H1 (cell line): ENCODE results near the gene CFAP54. TPM values are rescaled to one million over a fixed set of nuclear protein-coding genes. Genes with fewer than 3 reads are reported as not detected.

Source experiments
- CTCF ChIA-PET: fragments of 300-600 bp; sonication (Branson Sonifier 250); formaldehyde crosslinking; loops from one replicate; lab custom pipeline; 2021; ENCODE audit not compliant: partially characterized antibody; lab: Charles Lee
- POLR2A ChIA-PET: fragments of 300-600 bp; sonication (Branson Sonifier 250); formaldehyde crosslinking; loops from one replicate; lab custom pipeline; 2021; ENCODE audit warnings: inconsistent platforms; ENCODE audit not compliant: partially characterized antibody; lab: Charles Lee
- DNase-seq, 2 experiments: peaks; one replicate each; pipeline versions ENCODE4 v3.0.0 to v3.0.0-alpha.2; 2010 to 2022; ENCODE audit warnings: low spot score in 2 of 2, low read depth in 1 of 2, mixed read lengths in 1 of 2
- FAIRE-seq: peaks from 2 replicates; lab custom pipeline; 2011; peaks lifted over from hg19 to GRCh38; lab: Jason Lieb, UNC
- H2AFZ ChIP-seq: 2 replicates; pipeline ENCODE4 v1.8.1; 2012; ENCODE audit warnings: low read length, inconsistent platforms
- H2AK5ac ChIP-seq: 2 replicates; pipeline ENCODE4 v1.6.1; 2013; ENCODE audit warnings: low read depth, low read length
- H2BK120ac ChIP-seq: replicated peaks from 2 replicates; pipeline ENCODE3; 2013; ENCODE audit warnings: low read depth, low read length, inconsistent platforms
- H2BK12ac ChIP-seq: 2 replicates; pipeline ENCODE4 v1.6.1; 2013; ENCODE audit warnings: low read depth, low read length
- H2BK15ac ChIP-seq: 2 replicates; pipeline ENCODE4 v1.6.1; 2013; ENCODE audit warnings: low read length
- H2BK20ac ChIP-seq: 2 replicates; pipeline ENCODE4 v1.6.1; 2013; ENCODE audit warnings: low read length
- H2BK5ac ChIP-seq: 2 replicates; pipeline ENCODE4 v1.6.1; 2013; ENCODE audit warnings: low read depth, low read length
- H3K14ac ChIP-seq: 2 replicates; pipeline ENCODE4 v1.6.1; 2013; ENCODE audit warnings: inconsistent platforms; ENCODE audit not compliant: insufficient read length
- H3K18ac ChIP-seq: 2 replicates; pipeline ENCODE4 v1.6.1; 2013; ENCODE audit warnings: low read length; ENCODE audit errors: extremely low read depth
- H3K23ac ChIP-seq: 2 replicates; pipeline ENCODE4 v1.6.1; 2013; ENCODE audit warnings: inconsistent platforms; ENCODE audit not compliant: insufficient read length
- H3K23me2 ChIP-seq: 2 replicates; pipeline ENCODE4 v1.6.1; 2013; ENCODE audit warnings: low read depth, low read length
- H3K27ac ChIP-seq: 2 replicates; pipeline ENCODE4 v1.6.1; 2011; ENCODE audit warnings: low read depth, low read length, inconsistent platforms
- H3K27me3 ChIP-seq, 4 experiments: replicated peaks in 1 of 4; 1 replicate in 1 of 4; 2 replicates in 3 of 4; pipeline versions ENCODE4 v1.6.1 to v1.8.1; 2011 to 2013; ENCODE audit warnings: low read length in 3 of 4, mild to moderate bottlenecking in 3 of 4, inconsistent platforms in 2 of 4, mixed read lengths in 2 of 4, moderate library complexity in 1 of 4; ENCODE audit not compliant: control insufficient read depth in 3 of 4, insufficient read depth in 3 of 4; ENCODE audit errors: extremely low read depth in 1 of 4
- H3K36me3 ChIP-seq, 4 experiments: 2 replicates each; pipeline versions ENCODE4 v1.6.1 to v1.8.1; 2011 to 2013; ENCODE audit warnings: mild to moderate bottlenecking in 4 of 4, low read length in 3 of 4, moderate library complexity in 2 of 4, control low read depth in 1 of 4, inconsistent platforms in 1 of 4; ENCODE audit not compliant: insufficient read depth in 4 of 4, control insufficient read depth in 2 of 4
- H3K4ac ChIP-seq: replicated peaks from 2 replicates; pipeline ENCODE3; 2013; ENCODE audit warnings: low read length, low read depth, mixed read lengths, inconsistent platforms; ENCODE audit not compliant: insufficient read length
- H3K4me1 ChIP-seq, 4 experiments: replicated peaks in 1 of 4; 1 replicate in 1 of 4; 2 replicates in 3 of 4; pipeline versions ENCODE4 v1.6.1 to v1.8.1; 2011 to 2013; ENCODE audit warnings: low read length in 3 of 4, inconsistent platforms in 2 of 4, mixed read lengths in 1 of 4; ENCODE audit not compliant: insufficient read depth in 4 of 4, control insufficient read depth in 3 of 4
- H3K4me2 ChIP-seq, 2 experiments: 2 replicates each; pipeline versions ENCODE4 v1.6.1 to v1.8.1; 2011 to 2013; ENCODE audit warnings: low read depth in 2 of 2, low read length in 2 of 2, control low read depth in 1 of 2, inconsistent platforms in 1 of 2, mild to moderate bottlenecking in 1 of 2; ENCODE audit not compliant: insufficient read depth in 1 of 2
- H3K4me3 ChIP-seq, 4 experiments: fragments of 200-600, 300-600 bp in 1 of 4; sonication (generic), shearing (Covaris generic), sonication (Bioruptor Twin) in 1 of 4; 2 replicates each; pipeline versions ENCODE4 v1.5.1 to v1.8.1; 2011 to 2016; ENCODE audit warnings: low read length in 4 of 4, low read depth in 3 of 4, control low read depth in 2 of 4, inconsistent platforms in 2 of 4, mild to moderate bottlenecking in 2 of 4, mixed read lengths in 1 of 4, moderate library complexity in 1 of 4; ENCODE audit not compliant: insufficient read depth in 2 of 4; ENCODE audit errors: extremely low read depth in 1 of 4
- H3K56ac ChIP-seq: replicated peaks from 2 replicates; pipeline ENCODE3; 2013; ENCODE audit warnings: low read depth, mild to moderate bottlenecking, mixed read lengths, low read length, inconsistent platforms; ENCODE audit not compliant: insufficient read length
- H3K79me1 ChIP-seq: 2 replicates; pipeline ENCODE4 v1.6.1; 2013; ENCODE audit warnings: low read depth, low read length, control low read depth
- H3K79me2 ChIP-seq, 2 experiments: 2 replicates each; pipeline versions ENCODE4 v1.6.1 to v1.8.1; 2012 to 2013; ENCODE audit warnings: low read length in 2 of 2, mild to moderate bottlenecking in 2 of 2, inconsistent platforms in 1 of 2; ENCODE audit not compliant: insufficient read depth in 2 of 2, control insufficient read depth in 1 of 2
- H3K9ac ChIP-seq, 4 experiments: replicated peaks in 1 of 4; 1 replicate in 1 of 4; 2 replicates in 3 of 4; pipeline versions ENCODE4 v1.6.1 to v1.8.1; 2011 to 2013; ENCODE audit warnings: low read depth in 3 of 4, low read length in 3 of 4, control low read depth in 2 of 4, mild to moderate bottlenecking in 2 of 4, moderate library complexity in 2 of 4, inconsistent platforms in 1 of 4; ENCODE audit errors: extremely low read depth in 1 of 4
- H3K9me3 ChIP-seq, 2 experiments: 2 replicates each; pipeline versions ENCODE4 v1.6.1 to v1.8.1; 2012 to 2013; ENCODE audit warnings: mild to moderate bottlenecking in 2 of 2, moderate library complexity in 2 of 2, control low read depth in 1 of 2, inconsistent platforms in 1 of 2, low read depth in 1 of 2, low read length in 1 of 2, mixed read lengths in 1 of 2; ENCODE audit not compliant: insufficient read depth in 2 of 2
- H4K20me1 ChIP-seq, 2 experiments: replicated peaks in 1 of 2; 2 replicates each; pipeline versions ENCODE3 to v1.8.1; 2011 to 2013; ENCODE audit warnings: inconsistent platforms in 2 of 2, low read length in 2 of 2, mild to moderate bottlenecking in 1 of 2; ENCODE audit not compliant: insufficient read depth in 2 of 2, control insufficient read depth in 1 of 2
- H4K5ac ChIP-seq: 2 replicates; pipeline ENCODE4 v1.6.1; 2013; ENCODE audit warnings: low read length, low read depth, mixed read lengths, inconsistent platforms; ENCODE audit not compliant: insufficient read length
- H4K8ac ChIP-seq: 2 replicates; pipeline ENCODE4 v1.8.0; 2013; ENCODE audit warnings: mild to moderate bottlenecking, moderate library complexity, low read length, inconsistent platforms; ENCODE audit not compliant: insufficient read depth; ENCODE audit errors: extremely low read depth
- H4K91ac ChIP-seq: replicated peaks from 2 replicates; pipeline ENCODE3; 2013; ENCODE audit warnings: low read length, mixed read lengths, inconsistent platforms; ENCODE audit not compliant: insufficient read length
- ASH2L ChIP-seq: fragments of 200-600, 300-600 bp; sonication (generic); IDR thresholded peaks from one replicate; pipeline ENCODE4 v1.7.1; 2017; ENCODE audit warnings: low read length
- ATF2 ChIP-seq: IDR thresholded peaks from 2 replicates; pipeline ENCODE4 v1.6.1; 2012; ENCODE audit warnings: low read length, inconsistent platforms
- ATF3 ChIP-seq: IDR thresholded peaks from 2 replicates; pipeline ENCODE4 v1.6.1; 2011; ENCODE audit warnings: low read depth, mild to moderate bottlenecking, low read length; ENCODE audit not compliant: insufficient read depth
- NANOG ChIP-seq: IDR thresholded peaks from 2 replicates; pipeline ENCODE4 v1.6.1; 2011; ENCODE audit warnings: low read length, low read depth, mild to moderate bottlenecking, inconsistent platforms; ENCODE audit not compliant: insufficient read depth, poor library complexity, severe bottlenecking
- RBBP5 ChIP-seq: IDR thresholded peaks from 2 replicates; pipeline ENCODE4 v1.7.1; 2012; ENCODE audit warnings: low read depth, mild to moderate bottlenecking, inconsistent platforms, low read length, moderate library complexity, borderline replicate concordance
- RFX5 ChIP-seq: IDR thresholded peaks from 2 replicates; pipeline ENCODE4 v1.6.1; 2011; ENCODE audit warnings: low read depth, low read length, improper control_type of control experiment, borderline replicate concordance
- RNF2 ChIP-seq: fragments of 200-900, 300-1000 bp; sonication (generic); IDR thresholded peaks from 2 replicates; pipeline ENCODE4 v1.7.1; 2016; ENCODE audit warnings: borderline replicate concordance, low read depth, mild to moderate bottlenecking, antibody characterized with exemption, low read length; ENCODE audit not compliant: poor library complexity, severe bottlenecking; ENCODE audit errors: missing control alignments
- SAP30 ChIP-seq: fragments of 300-600 bp; sonication (generic); IDR thresholded peaks from 2 replicates; pipeline ENCODE4 v1.7.1; 2012; ENCODE audit warnings: low read length, moderate library complexity, mild to moderate bottlenecking, inconsistent platforms; ENCODE audit not compliant: insufficient read depth, insufficient replicate concordance
- WGBS, 2 experiments: shearing (Covaris generic) in 1 of 2; methylation state at CpG; one replicate each; pipeline versions ENCODE4 v1.1.6 to v1.1.7; 2013 to 2015; ENCODE audit warnings: low lambda C conversion rate in 2 of 2, mixed read lengths in 2 of 2, inconsistent platforms in 1 of 2, low coverage in 1 of 2, missing lambda C conversion rate in 1 of 2; ENCODE audit not compliant: insufficient replicate concordance in 2 of 2, insufficient coverage in 1 of 2, insufficient read length in 1 of 2; ENCODE audit errors: extremely low coverage in 1 of 2, missing lambda C conversion rate in 1 of 2; 5-methylcytosine and 5-hydroxymethylcytosine counted together
- polyA plus RNA-seq, 7 experiments: library from polyadenylated mRNA; depleted of rRNA in 3 of 7; stranded (reverse) in 5 of 7; unstranded in 2 of 7; fragments of >200 nt in 5 of 7; fragments of 200-250 nt in 2 of 7; gene quantifications; 1 replicate in 5 of 7; 2 replicates in 1 of 7; 4 replicates in 1 of 7; pipeline versions ENCODE4 v1.2.1 to v1.2.3, GENCODE V29; 2011 to 2013; ENCODE audit warnings: missing spikeins in 2 of 7, mixed read lengths in 2 of 7
- total RNA-seq: library from RNA; stranded (reverse); fragmentation: NEBNext Ultra II Directional; extraction: Animal tissue kit (Norgen Biotek cat#: 25700); gene quantifications from 2 replicates; pipeline ENCODE4 v1.2.1, GENCODE V29; 2021

The CFAP54 gene
- total and polyA plus RNA-seq, 2 of the 8 experiments (the other 6 are each of a cell fraction or from before 2014, with no cell fraction given): 0.17 to 0.33 TPM

- H4K8ac ChIP-seq: no peak overlapping the region
- H2BK20ac ChIP-seq: no peak overlapping the region
- peaks cover 0 to 13% of the 10 kb centered on the region in 2 experiments; a peak in 1 of 4 replicates for H3K79me2 ChIP-seq
- WGBS, 2 experiments: 85% methylated on average over 2 of the region's 2 CpGs; no CpG with 5 or more reads in 1 of the 2 experiments
- no peaks in the 10 kb centered on the region for H3K27me3 ChIP-seq
- no peak overlapping the region for H4K91ac ChIP-seq
- no peak overlapping the region for H2AFZ ChIP-seq
- no peak overlapping the region for H3K9ac ChIP-seq
- no peak for FAIRE-seq
- peaks cover 0 to 2% (median 0%) of the 10 kb centered on the region in 4 experiments; a peak in 1 of 7 replicates for H3K4me1 ChIP-seq
- H3K14ac ChIP-seq: no peak overlapping the region
- H3K4me2 ChIP-seq: 0 out of 4 replicates have a peak overlapping the region, but pooled peaks have one; percentile 18 to 34
- CTCF ChIA-PET: interaction anchor here (1.1 to 1.6 kb wide), 2 partner anchors 9 to 16 kb away, joined by 3 read pairs; no protein-coding TSS in a partner anchor
- H2BK12ac ChIP-seq: no peak overlapping the region
- no peak overlapping the region for H2BK5ac ChIP-seq
- no peaks in the 10 kb centered on the region for H3K9me3 ChIP-seq
- no peak overlapping the region for H2BK15ac ChIP-seq
- no peak overlapping the region for H3K56ac ChIP-seq
- no peaks in the 10 kb centered on the region for H3K79me1 ChIP-seq
- POLR2A ChIA-PET: interaction anchor here (0.8 kb wide), 1 partner anchor 12 kb away, joined by 3 read pairs; no protein-coding TSS in a partner anchor
- no peak for DNase-seq
- H3K4me3 ChIP-seq: no peak overlapping the region; a peak in 1 of 8 replicates
- H3K18ac ChIP-seq: no peak overlapping the region
- no peak overlapping the region for H2AK5ac ChIP-seq
- no peak overlapping the region for H3K23ac ChIP-seq
- H4K5ac ChIP-seq: no peak overlapping the region
- H3K23me2 ChIP-seq: no peaks in the 10 kb centered on the region
- no peak overlapping the region for H3K4ac ChIP-seq
- H4K20me1 ChIP-seq: no peaks in the 10 kb centered on the region
- no peaks in the 10 kb centered on the region; a peak in 1 of 8 replicates for H3K36me3 ChIP-seq
- H2BK120ac ChIP-seq: no peak overlapping the region
- H3K27ac ChIP-seq: no peak overlapping the region
- TF ChIP-seq ASH2L (no peak), RFX5 (no peak), NANOG (no peak), ATF3 (no peak), RBBP5 (no peak), ATF2 (no peak), RNF2 (no peak), SAP30 (no peak)
These were observed 430.3 kb downstream of the CFAP54 start for GRCh38 chr12:96919510-96920210.
